ENCODE measurements around the gene PPP2R2C.

GRCh38 chr4:6393544-6394475, 78.6 kb downstream of the PPP2R2C start:
- no peak for TF ChIP-seq EZH2phosphoT487 (IDR thresholded peaks at IDR 0.05; ENCODE audit: borderline replicate concordance, low read depth)
- no peak for TF ChIP-seq RXRA (IDR thresholded peaks at IDR 0.05; ENCODE audit: borderline replicate concordance, low read depth)
- no peak for TF ChIP-seq POLR2AphosphoS5 (IDR thresholded peaks at IDR 0.05; ENCODE audit: low read depth, low read length)
- TF ChIP-seq, protein P1, sequence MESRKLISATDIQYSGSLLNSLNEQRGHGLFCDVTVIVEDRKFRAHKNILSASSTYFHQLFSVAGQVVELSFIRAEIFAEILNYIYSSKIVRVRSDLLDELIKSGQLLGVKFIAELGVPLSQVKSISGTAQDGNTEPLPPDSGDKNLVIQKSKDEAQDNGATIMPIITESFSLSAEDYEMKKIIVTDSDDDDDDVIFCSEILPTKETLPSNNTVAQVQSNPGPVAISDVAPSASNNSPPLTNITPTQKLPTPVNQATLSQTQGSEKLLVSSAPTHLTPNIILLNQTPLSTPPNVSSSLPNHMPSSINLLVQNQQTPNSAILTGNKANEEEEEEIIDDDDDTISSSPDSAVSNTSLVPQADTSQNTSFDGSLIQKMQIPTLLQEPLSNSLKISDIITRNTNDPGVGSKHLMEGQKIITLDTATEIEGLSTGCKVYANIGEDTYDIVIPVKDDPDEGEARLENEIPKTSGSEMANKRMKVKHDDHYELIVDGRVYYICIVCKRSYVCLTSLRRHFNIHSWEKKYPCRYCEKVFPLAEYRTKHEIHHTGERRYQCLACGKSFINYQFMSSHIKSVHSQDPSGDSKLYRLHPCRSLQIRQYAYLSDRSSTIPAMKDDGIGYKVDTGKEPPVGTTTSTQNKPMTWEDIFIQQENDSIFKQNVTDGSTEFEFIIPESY (IDR thresholded peaks at IDR 0.05; ENCODE audit: borderline replicate concordance, low read depth), result no peak
- TF ChIP-seq EP300 (IDR thresholded peaks at IDR 0.05; ENCODE audit: borderline replicate concordance in 1 of 2, low read depth in 1 of 2, low read length in 1 of 2), result no peak
- TF ChIP-seq CTCF (IDR thresholded peaks at IDR 0.05), result no peak
- TF ChIP-seq TAF1 (IDR thresholded peaks at IDR 0.05; ENCODE audit: borderline replicate concordance, low read depth, low read length), result no peak
- no peak for TF ChIP-seq SMC3 (IDR thresholded peaks at IDR 0.05; ENCODE audit: low read depth, low read length)
- no peak for TF ChIP-seq SIN3A (IDR thresholded peaks at IDR 0.05; ENCODE audit: borderline replicate concordance, low read depth, low read length)
- no peak for TF ChIP-seq TCF12 (IDR thresholded peaks at IDR 0.05)

All from SK-N-SH (cell line).